CD4-positive, alpha-beta T cell treated with Interleukin-6 at 100 ng/mL for 8 hours (primary cell): Measurements from ENCODE around the gene ZDHHC11B.
"Not testable (repeated sequence)": the region's sequence is repeated elsewhere in the genome, so short reads cannot be mapped to it uniquely, and the experiment has no call there.

ENCODE experiments used
- DNase-seq: peaks from one replicate; pipeline ENCODE4 v3.0.0-alpha.2; 2020; ENCODE audit warnings: mixed read lengths, low spot score

The ZDHHC11B gene

GRCh38 chr5:766666-767431, 17.7 kb downstream of the ZDHHC11B start:
- no peak for DNase-seq

GRCh38 chr5:765948-766631, 18.4 kb downstream of the ZDHHC11B start:
- no peak for DNase-seq

- no peak for DNase-seq
These were observed 20.3 kb downstream of the ZDHHC11B start for GRCh38 chr5:763998-764781.

GRCh38 chr5:763397-763796, 21.1 kb downstream of the ZDHHC11B start:
- DNase-seq, result no peak

- not testable (repeated sequence) for DNase-seq
These were observed 21.5 kb downstream of the ZDHHC11B start for GRCh38 chr5:762996-763395.

- no peak for DNase-seq
These were observed 22.4 kb downstream of the ZDHHC11B start for GRCh38 chr5:761854-762710.

- no peak for DNase-seq
These were observed 23.3 kb downstream of the ZDHHC11B start for GRCh38 chr5:761059-761771.

GRCh38 chr5:760363-761058, 24.0 kb downstream of the ZDHHC11B start:
- no peak for DNase-seq

- no peak for DNase-seq
These were observed 24.7 kb downstream of the ZDHHC11B start for GRCh38 chr5:759781-760362.

- peak; percentile 43 for DNase-seq
These were observed 25.3 kb downstream of the ZDHHC11B start for GRCh38 chr5:759111-759751.

- DNase-seq, result no peak
These were observed 25.9 kb downstream of the ZDHHC11B start for GRCh38 chr5:758698-759053.

- DNase-seq, result peak; percentile 32
These were observed 26.4 kb downstream of the ZDHHC11B start for GRCh38 chr5:757931-758697.

- DNase-seq, result no peak
These were observed 27.1 kb downstream of the ZDHHC11B start for GRCh38 chr5:757346-757930.

GRCh38 chr5:756865-757345, 27.6 kb downstream of the ZDHHC11B start:
- no peak for DNase-seq

- no peak for DNase-seq
These were observed 28.4 kb downstream of the ZDHHC11B start for GRCh38 chr5:756171-756570.

- DNase-seq, result not testable (repeated sequence)
These were observed 30.3 kb downstream of the ZDHHC11B start for GRCh38 chr5:754143-754632.

GRCh38 chr5:753567-754142, 30.9 kb downstream of the ZDHHC11B start:
- not testable (repeated sequence) for DNase-seq
